Activated CD4-positive, CD25-positive, alpha-beta regulatory T cell (primary cell): Measurements from ENCODE around the gene ELP4.

Experiments
- DNase-seq, 4 experiments: peaks; one replicate each; lab custom pipeline; 2025; lab: John Stamatoyannopoulos, UW

The ELP4 gene

GRCh38 chr11:31780078-31780477 is 270.5 kb downstream of the ELP4 start:
- no peak for DNase-seq

GRCh38 chr11:31780480-31780971 is 271.0 kb downstream of the ELP4 start:
- DNase-seq: no peak

- DNase-seq: no peak
Observed at GRCh38 chr11:31782257-31782656, 272.7 kb downstream of the ELP4 start.

DNA sequence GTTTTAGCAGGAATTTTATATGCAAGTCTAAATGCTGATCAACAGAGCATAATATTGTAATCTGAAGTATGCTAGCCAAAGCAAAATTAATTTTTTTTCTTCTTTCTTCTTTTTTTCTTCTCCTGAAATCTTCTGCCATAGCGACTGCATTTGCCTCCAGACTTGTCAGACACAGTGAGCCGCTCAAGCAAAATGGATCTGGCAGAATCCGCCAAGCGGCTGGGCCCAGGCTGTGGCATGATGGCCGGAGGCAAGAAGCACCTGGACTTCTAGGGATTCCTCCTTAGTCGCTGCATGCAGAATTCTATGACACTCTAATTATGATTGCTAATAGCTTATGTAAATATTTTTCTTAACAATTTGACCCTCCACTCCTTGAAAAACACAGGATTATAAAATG is 273.7 kb downstream of the ELP4 start:
- no peak for DNase-seq

DNA sequence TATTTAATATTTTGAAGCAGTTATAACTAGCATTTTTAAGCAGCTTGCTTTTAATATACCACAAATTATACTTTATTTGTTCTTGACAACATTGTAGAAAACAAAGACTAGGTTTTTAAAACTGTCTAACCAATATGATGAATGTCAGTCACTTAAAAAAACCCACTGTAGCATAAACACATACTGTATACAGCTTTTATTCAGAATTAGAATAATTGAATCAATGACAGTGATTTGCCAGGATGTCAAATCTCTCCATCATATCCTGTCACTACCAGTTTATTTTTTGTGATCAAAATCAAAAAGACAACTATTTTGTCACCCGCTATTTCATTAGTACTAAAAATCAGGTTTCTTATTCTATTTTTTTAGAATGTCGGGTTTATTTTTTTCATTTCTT is 275.0 kb downstream of the ELP4 start:
- DNase-seq: no peak

- no peak for DNase-seq
Observed at GRCh38 chr11:31786996-31787685, 277.6 kb downstream of the ELP4 start.

DNA sequence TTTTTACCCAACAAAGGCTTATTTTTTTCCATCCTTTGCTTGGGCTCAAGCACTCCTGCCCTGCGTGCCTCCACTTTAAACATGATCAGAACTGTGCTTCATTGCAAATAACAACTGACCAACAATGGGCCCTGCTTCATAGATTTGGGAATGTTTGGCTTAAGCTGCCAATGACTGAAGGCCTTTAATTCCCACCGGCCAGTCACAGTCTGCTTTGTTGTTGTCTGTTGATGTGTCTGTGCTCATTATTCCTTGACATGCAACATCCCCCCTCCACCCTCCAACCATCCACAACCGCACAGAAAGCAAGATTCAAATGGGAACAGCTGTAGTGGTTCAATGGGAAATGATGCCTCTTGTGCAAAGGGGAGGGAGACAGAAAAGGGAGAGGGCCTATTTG is 278.5 kb downstream of the ELP4 start:
- no peak for DNase-seq

DNA sequence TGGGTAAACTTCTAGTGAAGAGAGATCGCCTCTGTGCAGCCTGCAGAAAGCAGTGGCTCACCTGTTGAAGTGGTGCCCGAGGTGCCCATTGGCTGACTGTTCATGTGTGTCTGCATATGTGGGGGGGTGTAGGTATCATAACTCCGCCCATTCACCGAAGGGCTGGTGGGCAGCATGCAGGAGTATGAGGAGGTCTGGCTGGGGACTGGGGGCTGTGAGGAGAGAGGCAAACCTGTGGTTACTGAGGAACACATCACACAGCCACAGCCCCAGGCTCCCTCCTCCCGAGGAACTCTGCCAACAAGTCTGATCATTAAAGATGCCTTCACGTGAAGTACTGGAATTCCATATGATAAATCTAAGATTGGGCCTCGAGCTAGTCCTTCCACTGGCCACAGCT is 281.1 kb downstream of the ELP4 start:
- no peak for DNase-seq

DNA sequence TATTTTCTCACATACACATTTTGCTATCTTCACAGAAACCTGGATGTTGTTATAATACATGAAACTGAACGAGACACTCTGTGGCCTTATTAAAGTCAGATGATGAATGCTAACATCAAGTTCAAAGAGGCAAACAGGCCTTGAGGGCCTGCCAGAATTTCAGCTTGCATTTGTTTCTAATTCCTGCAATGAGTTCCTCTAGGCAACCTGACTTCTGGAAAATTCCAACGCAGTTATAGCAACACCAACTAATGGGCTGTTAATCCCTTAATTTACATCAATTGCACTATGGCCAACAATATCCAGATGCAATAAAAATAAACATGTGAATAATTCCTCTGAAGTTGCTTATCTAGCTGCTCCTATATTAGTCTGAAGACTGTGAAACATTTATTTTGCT is 282.5 kb downstream of the ELP4 start:
- no peak for DNase-seq

DNA sequence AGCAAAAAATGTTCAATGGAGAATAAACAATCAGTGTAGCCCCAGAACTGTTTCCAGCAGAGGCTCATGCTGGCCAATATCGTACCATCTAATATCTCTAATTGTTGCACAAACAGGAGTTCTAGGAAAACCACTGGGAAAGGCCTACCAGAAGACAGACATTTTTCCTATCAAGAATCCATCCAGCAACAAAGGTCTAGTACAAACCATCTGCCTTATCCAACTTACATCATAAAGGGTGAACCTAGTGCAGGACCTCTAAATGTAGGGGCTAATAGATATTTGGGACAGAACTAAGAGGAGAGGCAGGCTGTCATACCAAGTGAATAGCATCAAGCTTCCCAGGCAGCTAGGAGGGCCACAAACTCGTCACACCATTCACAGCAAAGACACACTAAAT is 282.9 kb downstream of the ELP4 start:
- no peak for DNase-seq

DNA sequence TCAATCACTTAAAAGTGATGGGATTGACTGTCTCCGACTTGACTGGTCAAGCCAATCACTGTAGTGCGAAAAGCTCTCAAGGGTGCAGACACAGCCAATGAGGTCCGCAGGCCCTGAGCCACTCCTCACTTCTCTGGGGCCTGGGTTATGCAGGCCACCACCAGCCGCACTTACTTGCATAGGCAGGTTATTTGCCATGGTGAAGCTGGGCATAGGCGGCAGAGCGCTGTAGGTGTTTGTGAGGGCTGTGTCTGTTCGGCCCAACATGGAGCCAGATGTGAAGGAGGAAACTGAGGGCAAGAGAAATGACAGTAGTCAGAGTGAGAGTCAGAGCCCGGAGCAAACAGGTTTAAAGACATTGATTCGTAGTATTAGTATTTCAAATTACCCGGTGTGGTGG is 283.7 kb downstream of the ELP4 start:
- no peak for DNase-seq

GRCh38 chr11:31794548-31794947 is 285.0 kb downstream of the ELP4 start:
- no peak for DNase-seq

DNA sequence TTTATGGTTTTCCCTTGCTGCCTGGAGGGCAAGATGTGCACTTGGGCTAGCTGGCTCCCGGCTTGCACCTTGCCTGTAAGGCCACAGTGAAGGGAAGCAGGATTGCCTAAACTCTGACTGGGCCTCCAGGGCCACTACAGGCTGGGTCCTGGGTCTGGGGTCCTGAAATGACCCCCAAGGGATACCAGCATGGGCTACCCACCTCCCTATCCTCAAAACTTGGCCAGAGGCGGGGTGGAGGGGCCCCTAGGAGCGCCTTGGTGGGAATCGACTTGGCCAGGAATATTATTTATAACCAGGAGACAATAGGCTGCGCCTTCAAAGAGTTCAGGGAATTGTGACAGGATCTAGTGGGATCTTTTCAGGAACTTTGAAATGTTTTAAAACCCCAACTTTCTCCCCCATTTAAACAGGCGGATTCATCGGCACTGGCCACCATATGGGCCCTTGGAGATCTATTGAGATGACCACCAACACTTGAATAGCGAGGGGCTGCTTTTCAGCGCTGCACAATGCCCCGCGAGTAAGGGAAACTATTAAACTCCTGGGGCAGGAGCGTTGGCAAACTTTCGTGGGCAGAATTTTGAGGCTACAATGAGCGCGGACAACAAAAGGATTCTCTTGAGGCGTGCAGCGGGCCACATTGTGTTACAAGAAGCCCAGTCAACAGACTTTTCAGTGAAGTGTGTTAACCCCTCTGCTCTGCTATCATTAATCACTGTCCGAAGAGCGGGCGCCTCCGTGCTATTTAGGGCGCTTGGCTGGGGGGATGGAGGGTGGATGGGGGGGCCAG is 286.3 kb downstream of the ELP4 start:
- DNase-seq: no peak

DNA sequence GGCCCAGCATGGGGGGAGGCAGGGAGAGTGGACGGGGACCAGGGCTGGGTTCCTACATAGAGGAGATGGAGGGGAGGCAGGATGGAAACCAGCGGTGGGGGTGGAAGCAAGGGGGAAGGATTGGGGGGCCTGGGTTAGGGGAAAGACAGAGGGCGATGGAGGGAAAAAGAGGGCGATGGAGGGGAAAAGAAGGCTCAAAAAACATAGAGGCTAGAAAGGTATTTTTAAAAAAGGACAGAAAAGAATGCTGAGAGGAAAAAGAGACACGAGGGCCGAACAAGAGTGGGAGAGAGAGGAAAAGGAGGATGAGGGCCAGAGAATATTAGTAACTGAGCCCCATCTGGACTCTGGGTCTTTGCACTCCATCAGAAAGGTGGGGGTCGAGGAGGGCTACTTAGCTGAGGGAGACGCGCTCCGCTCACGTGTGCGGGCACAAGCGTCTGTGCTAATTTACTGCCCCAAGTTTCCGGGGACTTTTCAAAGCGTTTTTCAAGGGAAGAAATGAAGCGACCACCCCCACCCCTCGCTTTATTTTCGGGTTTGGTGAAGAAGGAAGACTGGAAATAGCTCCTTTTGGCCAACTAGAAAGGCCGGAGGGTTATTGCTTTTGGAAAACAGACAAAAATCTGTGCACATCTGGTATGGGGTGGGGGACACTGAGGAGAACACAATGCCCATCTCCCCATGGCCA is 287.1 kb downstream of the ELP4 start:
- no peak for DNase-seq

DNA sequence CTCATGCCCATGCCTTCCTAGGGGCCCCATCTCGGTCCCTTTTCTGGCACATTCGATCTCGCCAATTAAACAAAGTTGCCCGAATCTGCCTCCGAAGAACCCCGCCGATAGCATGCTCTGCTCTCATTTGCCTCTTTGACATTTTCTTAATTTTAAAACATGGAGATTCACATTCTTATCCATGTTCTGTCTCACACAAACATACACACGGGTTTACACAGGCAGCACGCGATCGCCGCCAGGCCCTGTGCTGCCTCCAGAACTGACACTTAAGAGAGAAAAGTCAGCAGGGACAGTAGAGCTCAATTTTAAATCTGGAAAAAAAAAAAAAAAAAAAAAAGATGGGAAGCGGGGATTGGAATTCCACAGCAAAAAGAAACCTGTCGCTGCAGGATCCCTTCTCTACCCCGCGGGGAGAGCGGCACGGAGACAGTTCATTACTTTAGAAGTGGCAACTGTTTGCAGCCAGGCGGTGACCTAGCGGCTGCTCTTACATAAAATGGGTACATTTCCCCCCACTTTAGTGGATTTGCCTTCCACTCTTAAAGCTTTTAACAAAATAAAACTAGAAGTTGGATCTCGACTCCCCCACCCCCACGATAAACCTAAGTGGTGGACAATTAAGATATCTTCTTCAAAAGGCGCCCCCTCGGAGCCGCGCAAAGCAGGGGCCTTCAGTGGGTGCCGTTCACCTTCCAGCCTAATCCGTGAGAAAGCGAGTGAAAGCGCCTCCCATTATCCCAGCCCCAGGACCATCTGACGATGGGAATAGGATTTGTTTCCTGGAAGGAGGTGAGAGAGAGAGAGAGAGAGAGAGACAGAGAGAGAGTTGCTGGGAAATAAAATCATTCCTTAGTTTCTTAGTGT is 287.9 kb downstream of the ELP4 start:
- DNase-seq: no peak

DNA sequence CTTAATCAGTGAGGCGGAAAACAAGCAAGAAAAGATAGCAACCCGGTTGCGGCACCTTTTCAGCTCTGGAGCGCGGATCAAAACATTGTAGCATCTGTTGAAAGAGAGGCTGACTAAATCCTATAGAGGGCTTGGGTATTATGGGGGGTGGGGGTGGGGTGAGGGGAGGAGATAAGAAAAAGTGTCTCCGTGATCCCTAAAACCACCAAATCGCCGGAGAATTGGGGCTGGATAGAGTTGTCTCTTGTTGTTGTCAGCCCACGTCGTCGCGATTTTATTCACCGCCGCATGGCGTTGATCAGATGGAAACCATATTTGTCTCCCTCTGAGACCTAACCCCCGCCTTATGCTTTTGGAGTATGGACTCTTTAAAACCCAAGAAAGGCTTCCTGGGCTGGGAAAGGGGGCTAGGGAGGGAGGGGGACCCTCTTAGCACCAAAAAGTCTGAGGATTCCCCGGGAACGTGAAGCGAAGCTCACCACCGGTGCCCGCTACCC is 288.5 kb downstream of the ELP4 start:
- no peak for DNase-seq

- no peak for DNase-seq
Observed at GRCh38 chr11:31798554-31799434, 289.2 kb downstream of the ELP4 start.

- no peak for DNase-seq
Observed at GRCh38 chr11:31799435-31800397, 290.1 kb downstream of the ELP4 start.
